K562 (cell line): ENCODE measurements around the gene FAM219B. TPM values are rescaled to one million over a fixed set of nuclear protein-coding genes. Genes with fewer than 3 reads are reported as not detected.
A peak's percentile ranks its signal among the peaks of the same experiment; 100 is the strongest.

Experiments
- ATF1 ChIP-seq, 2 experiments: fragments of 450-650 bp in 1 of 2; IDR thresholded peaks; 2 replicates each; pipeline ENCODE4 v1.6.1; 2016; ENCODE audit warnings: missing compliant biosample characterization in 1 of 2, missing genetic modification characterization in 1 of 2
- DACH1 ChIP-seq: fragments of 450-650 bp; IDR thresholded peaks from 2 replicates; pipeline ENCODE4 v1.6.1; 2018; ENCODE audit not compliant: partially characterized antibody
- JUND ChIP-seq, 2 experiments: IDR thresholded peaks; 2 replicates in 1 of 2; 3 replicates in 1 of 2; pipeline ENCODE4 v1.6.1; 2011; ENCODE audit warnings: borderline replicate concordance in 2 of 2, low read depth in 2 of 2, low read length in 2 of 2, improper control_type of control experiment in 1 of 2, missing biosample characterization in 1 of 2, missing genetic modification characterization in 1 of 2, missing genetic modification reagents in 1 of 2
- MTA2 ChIP-seq: fragments of 450-650 bp; IDR thresholded peaks from 2 replicates; pipeline ENCODE4 v1.6.1; 2016; ENCODE audit warnings: low read depth
- POLR3A ChIP-seq: IDR thresholded peaks from 2 replicates; pipeline ENCODE4 v1.6.1; 2011; ENCODE audit warnings: borderline replicate concordance, mild to moderate bottlenecking, moderate library complexity; ENCODE audit not compliant: insufficient read length, insufficient read depth; ENCODE audit errors: extremely low read depth
- RAD51 ChIP-seq: fragments of 450-650 bp; IDR thresholded peaks from 2 replicates; pipeline ENCODE4 v1.7.1; 2016; ENCODE audit warnings: low read depth, mild to moderate bottlenecking, borderline replicate concordance
- SMARCA4 ChIP-seq: fragments of 450-650 bp; IDR thresholded peaks from 2 replicates; pipeline ENCODE4 v1.6.1; 2016
- TEAD4 ChIP-seq, 2 experiments: sonication (generic) in 1 of 2; formaldehyde crosslinking in 1 of 2; IDR thresholded peaks; 2 replicates each; pipeline versions ENCODE4 v1.6.1 to v1.8.0; 2012 to 2022; ENCODE audit warnings: borderline replicate concordance in 1 of 2, inconsistent platforms in 1 of 2, low read length in 1 of 2, mild to moderate bottlenecking in 1 of 2, missing genetic modification reagents in 1 of 2
- ZC3H8 ChIP-seq: fragments of 450-650 bp; IDR thresholded peaks from 2 replicates; pipeline ENCODE4 v1.6.1; 2017
- ZNF197 ChIP-seq: fragments of 200-800 bp; sonication (Bioruptor generic); IDR thresholded peaks from 2 replicates; pipeline ENCODE4 v1.6.1; 2016; ENCODE audit warnings: low read depth, missing genetic modification characterization, missing compliant biosample characterization
- ZNF232 ChIP-seq: sonication (generic); formaldehyde crosslinking; IDR thresholded peaks from 2 replicates; pipeline ENCODE4 v1.8.0; 2022; ENCODE audit warnings: mild to moderate bottlenecking, missing genetic modification reagents
- polyA plus RNA-seq, 8 experiments: library from polyadenylated mRNA; depleted of rRNA in 4 of 8; stranded (reverse) in 5 of 8; unstranded in 3 of 8; fragments of >200 nt; fragmentation: Nextera tagmentation in 2 of 8; fragmentation: Illumina TruSeq in 1 of 8; extraction: Ambion mirVana in 2 of 8; extraction: Trizol in 1 of 8; gene quantifications; 2 replicates each; pipeline versions ENCODE4 v1.2.1 to v1.2.3, GENCODE V29; 2011 to 2014; ENCODE audit warnings: inconsistent platforms in 1 of 8, missing spikeins in 1 of 8
- total RNA-seq, 7 experiments: library from RNA; depleted of rRNA in 6 of 7; stranded (reverse); fragments of >200 nt in 6 of 7; fragmentation: Illumina TruSeq in 2 of 7; extraction: Trizol in 2 of 7; gene quantifications; 2 replicates each; pipeline versions ENCODE4 v1.2.1 to v1.2.3, GENCODE V29; 2011 to 2021; ENCODE audit warnings: low replicate concordance in 1 of 7
- TF ChIP-seq, protein P1 (sequence below): fragments of 250-450 bp; sonication (Bioruptor Pico); IDR thresholded peaks from 2 replicates; pipeline ENCODE4 v1.8.0; 2021; ENCODE audit warnings: moderate library complexity, mild to moderate bottlenecking, inconsistent platforms
- TF ChIP-seq, protein P2 (sequence below): fragments of 450-650 bp; IDR thresholded peaks from 2 replicates; pipeline ENCODE4 v1.6.1; 2018; ENCODE audit warnings: mild to moderate bottlenecking, low read depth; ENCODE audit not compliant: partially characterized antibody
- TF ChIP-seq, protein P3 (sequence below): fragments of 450-650 bp; IDR thresholded peaks from 2 replicates; pipeline ENCODE4 v1.6.1; 2016; ENCODE audit warnings: borderline replicate concordance
- TF ChIP-seq, protein P4 (sequence below), 2 experiments: fragments of 150-350 bp in 1 of 2; IDR thresholded peaks; 2 replicates each; pipeline ENCODE4 v1.6.1; 2012 to 2016; ENCODE audit warnings: low read depth in 2 of 2, low read length in 2 of 2, mild to moderate bottlenecking in 1 of 2, moderate library complexity in 1 of 2

The FAM219B gene
- total and polyA plus RNA-seq, 9 of the 15 experiments (the other 6 are each of a cell fraction or from before 2014, with no cell fraction given), result 6.8 to 50.4 (median 29.4) TPM

DNA sequence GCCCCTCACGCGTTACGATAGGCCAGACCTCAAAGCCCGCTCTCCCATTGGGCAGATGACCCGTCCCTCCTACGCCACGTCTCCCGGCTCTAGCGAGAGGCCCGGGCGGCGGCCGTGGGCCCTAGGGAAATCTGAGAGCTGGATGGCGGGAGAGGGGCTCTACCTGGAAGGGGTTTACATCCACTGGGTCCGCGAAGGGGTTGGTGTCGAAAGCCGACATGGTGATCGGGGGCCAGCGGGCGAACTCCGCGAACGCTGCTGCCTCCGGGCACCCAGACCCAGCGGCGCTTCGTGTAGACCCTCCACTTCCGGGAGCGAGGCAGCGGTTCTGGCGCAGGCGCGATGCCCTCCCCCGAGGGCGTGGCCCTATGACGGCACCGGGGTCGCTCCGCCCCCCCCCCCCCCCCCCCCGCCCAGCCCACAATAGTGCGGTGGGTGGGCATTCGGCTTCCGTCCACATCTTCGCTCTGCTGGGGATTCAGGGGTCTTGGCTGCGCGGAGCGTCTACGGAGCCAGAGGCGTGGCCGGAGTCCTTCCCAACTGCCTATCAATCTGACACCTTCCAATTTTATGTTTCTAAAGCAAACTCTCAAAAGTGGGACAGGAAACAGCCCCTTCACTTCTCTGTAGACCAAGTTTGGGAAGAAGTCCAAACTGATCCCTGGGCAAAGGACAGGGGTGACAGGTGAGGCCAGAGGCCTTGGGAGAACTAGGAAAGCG, 33.5 kb downstream of the FAM219B start, which contains the start of gene SCAMP2 (continued):
- TF ChIP-seq, protein P1, sequence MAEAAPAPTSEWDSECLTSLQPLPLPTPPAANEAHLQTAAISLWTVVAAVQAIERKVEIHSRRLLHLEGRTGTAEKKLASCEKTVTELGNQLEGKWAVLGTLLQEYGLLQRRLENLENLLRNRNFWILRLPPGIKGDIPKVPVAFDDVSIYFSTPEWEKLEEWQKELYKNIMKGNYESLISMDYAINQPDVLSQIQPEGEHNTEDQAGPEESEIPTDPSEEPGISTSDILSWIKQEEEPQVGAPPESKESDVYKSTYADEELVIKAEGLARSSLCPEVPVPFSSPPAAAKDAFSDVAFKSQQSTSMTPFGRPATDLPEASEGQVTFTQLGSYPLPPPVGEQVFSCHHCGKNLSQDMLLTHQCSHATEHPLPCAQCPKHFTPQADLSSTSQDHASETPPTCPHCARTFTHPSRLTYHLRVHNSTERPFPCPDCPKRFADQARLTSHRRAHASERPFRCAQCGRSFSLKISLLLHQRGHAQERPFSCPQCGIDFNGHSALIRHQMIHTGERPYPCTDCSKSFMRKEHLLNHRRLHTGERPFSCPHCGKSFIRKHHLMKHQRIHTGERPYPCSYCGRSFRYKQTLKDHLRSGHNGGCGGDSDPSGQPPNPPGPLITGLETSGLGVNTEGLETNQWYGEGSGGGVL, result no peak
- TF ChIP-seq MTA2 (no peak), TEAD4 (IDR thresholded peaks at IDR 0.05; ENCODE audit: low read length) (no peak), TEAD4 (CRISPR knock-in tag; IDR thresholded peaks at IDR 0.05; ENCODE audit: borderline replicate concordance) (no peak), DACH1 (no peak), ZNF197 (no peak), ZC3H8 (no peak), JUND (IDR thresholded peaks at IDR 0.05; ENCODE audit: borderline replicate concordance, low read depth, low read length) (0 out of 2 replicates have a peak, but pooled peaks have one; percentile 21), JUND (tag; IDR thresholded peaks at IDR 0.05; ENCODE audit: borderline replicate concordance, low read depth, low read length) (0 out of 3 replicates have a peak, but pooled peaks have one; percentile 6), POLR3A (no peak), ZNF232 (CRISPR knock-in tag) (no peak), SMARCA4 (no peak), ATF1 (CRISPR knock-in tag; IDR thresholded peaks at IDR 0.05) (no peak; the same call in 1 of the 2 replicates), ATF1 (tag; IDR thresholded peaks at IDR 0.05) (peak; percentile 94), RAD51 (no peak)
- TF ChIP-seq, protein P2, sequence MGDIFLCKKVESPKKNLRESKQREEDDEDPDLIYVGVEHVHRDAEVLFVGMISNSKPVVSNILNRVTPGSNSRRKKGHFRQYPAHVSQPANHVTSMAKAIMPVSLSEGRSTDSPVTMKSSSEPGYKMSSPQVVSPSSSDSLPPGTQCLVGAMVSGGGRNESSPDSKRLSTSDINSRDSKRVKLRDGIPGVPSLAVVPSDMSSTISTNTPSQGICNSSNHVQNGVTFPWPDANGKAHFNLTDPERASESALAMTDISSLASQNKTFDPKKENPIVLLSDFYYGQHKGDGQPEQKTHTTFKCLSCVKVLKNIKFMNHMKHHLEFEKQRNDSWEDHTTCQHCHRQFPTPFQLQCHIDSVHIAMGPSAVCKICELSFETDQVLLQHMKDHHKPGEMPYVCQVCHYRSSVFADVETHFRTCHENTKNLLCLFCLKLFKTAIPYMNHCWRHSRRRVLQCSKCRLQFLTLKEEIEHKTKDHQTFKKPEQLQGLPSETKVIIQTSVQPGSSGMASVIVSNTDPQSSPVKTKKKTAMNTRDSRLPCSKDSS, result no peak
- TF ChIP-seq, protein P3, sequence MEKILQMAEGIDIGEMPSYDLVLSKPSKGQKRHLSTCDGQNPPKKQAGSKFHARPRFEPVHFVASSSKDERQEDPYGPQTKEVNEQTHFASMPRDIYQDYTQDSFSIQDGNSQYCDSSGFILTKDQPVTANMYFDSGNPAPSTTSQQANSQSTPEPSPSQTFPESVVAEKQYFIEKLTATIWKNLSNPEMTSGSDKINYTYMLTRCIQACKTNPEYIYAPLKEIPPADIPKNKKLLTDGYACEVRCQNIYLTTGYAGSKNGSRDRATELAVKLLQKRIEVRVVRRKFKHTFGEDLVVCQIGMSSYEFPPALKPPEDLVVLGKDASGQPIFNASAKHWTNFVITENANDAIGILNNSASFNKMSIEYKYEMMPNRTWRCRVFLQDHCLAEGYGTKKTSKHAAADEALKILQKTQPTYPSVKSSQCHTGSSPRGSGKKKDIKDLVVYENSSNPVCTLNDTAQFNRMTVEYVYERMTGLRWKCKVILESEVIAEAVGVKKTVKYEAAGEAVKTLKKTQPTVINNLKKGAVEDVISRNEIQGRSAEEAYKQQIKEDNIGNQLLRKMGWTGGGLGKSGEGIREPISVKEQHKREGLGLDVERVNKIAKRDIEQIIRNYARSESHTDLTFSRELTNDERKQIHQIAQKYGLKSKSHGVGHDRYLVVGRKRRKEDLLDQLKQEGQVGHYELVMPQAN, result peak; percentile 92
- TF ChIP-seq, protein P4, sequence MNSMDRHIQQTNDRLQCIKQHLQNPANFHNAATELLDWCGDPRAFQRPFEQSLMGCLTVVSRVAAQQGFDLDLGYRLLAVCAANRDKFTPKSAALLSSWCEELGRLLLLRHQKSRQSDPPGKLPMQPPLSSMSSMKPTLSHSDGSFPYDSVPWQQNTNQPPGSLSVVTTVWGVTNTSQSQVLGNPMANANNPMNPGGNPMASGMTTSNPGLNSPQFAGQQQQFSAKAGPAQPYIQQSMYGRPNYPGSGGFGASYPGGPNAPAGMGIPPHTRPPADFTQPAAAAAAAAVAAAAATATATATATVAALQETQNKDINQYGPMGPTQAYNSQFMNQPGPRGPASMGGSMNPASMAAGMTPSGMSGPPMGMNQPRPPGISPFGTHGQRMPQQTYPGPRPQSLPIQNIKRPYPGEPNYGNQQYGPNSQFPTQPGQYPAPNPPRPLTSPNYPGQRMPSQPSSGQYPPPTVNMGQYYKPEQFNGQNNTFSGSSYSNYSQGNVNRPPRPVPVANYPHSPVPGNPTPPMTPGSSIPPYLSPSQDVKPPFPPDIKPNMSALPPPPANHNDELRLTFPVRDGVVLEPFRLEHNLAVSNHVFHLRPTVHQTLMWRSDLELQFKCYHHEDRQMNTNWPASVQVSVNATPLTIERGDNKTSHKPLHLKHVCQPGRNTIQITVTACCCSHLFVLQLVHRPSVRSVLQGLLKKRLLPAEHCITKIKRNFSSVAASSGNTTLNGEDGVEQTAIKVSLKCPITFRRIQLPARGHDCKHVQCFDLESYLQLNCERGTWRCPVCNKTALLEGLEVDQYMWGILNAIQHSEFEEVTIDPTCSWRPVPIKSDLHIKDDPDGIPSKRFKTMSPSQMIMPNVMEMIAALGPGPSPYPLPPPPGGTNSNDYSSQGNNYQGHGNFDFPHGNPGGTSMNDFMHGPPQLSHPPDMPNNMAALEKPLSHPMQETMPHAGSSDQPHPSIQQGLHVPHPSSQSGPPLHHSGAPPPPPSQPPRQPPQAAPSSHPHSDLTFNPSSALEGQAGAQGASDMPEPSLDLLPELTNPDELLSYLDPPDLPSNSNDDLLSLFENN (IDR thresholded peaks at IDR 0.05; ENCODE audit: low read depth in 2 of 2, low read length in 2 of 2), result no peak
